Neutrophil (primary cell): ENCODE measurements around the gene UPK3B.
"Not testable (repeated sequence)": the region's sequence is repeated elsewhere in the genome, so short reads cannot be mapped to it uniquely, and the experiment has no call there.

ENCODE experiments used
- H3K27ac ChIP-seq: fragments of 200-600 bp; sonication (generic); 2 replicates; pipeline ENCODE4 v1.5.1; 2016; ENCODE audit warnings: mild to moderate bottlenecking, moderate library complexity
- H3K27me3 ChIP-seq: fragments of 200-600 bp; sonication (generic); 2 replicates; pipeline ENCODE4 v1.6.0; 2016; ENCODE audit warnings: mild to moderate bottlenecking
- H3K36me3 ChIP-seq: fragments of 200-600 bp; sonication (generic); 2 replicates; pipeline ENCODE4 v1.5.1; 2017
- H3K4me1 ChIP-seq, 2 experiments: fragments of 200-600 bp in 1 of 2; sonication (generic) in 1 of 2; 1 replicate in 1 of 2; 2 replicates in 1 of 2; pipeline versions ENCODE4 v1.5.1 to v1.6.1; 2013 to 2016; ENCODE audit warnings: low read depth in 1 of 2, low read length in 1 of 2, mild to moderate bottlenecking in 1 of 2, moderate library complexity in 1 of 2; ENCODE audit not compliant: control insufficient read depth in 1 of 2, insufficient read depth in 1 of 2
- H3K4me3 ChIP-seq, 2 experiments: fragments of 200-600 bp in 1 of 2; sonication (generic) in 1 of 2; 1 replicate in 1 of 2; 2 replicates in 1 of 2; pipeline ENCODE4 v1.5.1; 2013 to 2016; ENCODE audit warnings: low read depth in 1 of 2, low read length in 1 of 2, mild to moderate bottlenecking in 1 of 2, moderate library complexity in 1 of 2
- H3K9me3 ChIP-seq: fragments of 200-600 bp; sonication (generic); 2 replicates; pipeline ENCODE4 v1.5.1; 2016

Gene UPK3B

GRCh38 chr7:76561342-76561741 is 51.0 kb downstream of the UPK3B start:
- not testable (repeated sequence) for H3K27ac ChIP-seq, H3K27me3 ChIP-seq, H3K4me1 ChIP-seq, H3K9me3 ChIP-seq, H3K4me3 ChIP-seq, H3K36me3 ChIP-seq

DNA sequence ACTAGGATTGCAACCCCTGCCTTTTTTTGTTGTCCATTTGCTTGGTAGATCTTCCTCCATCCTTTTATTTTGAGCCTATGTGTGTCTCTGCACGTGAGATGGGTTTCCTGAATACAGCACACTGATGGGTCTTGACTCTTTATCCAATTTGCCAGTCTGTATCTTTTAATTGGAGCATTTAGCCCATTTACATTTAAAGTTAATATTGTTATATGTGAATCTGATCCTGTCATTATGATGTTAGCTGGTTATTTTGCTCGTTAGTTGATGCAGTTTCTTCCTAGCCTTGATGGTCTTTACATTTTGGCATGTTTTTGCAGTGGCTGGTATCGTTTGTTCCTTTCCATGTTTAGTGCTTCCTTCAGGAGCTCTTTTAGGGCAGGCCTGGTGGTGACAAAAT is 54.6 kb downstream of the UPK3B start:
- H3K9me3 ChIP-seq, H3K27ac ChIP-seq, H3K27me3 ChIP-seq, H3K4me3 ChIP-seq, H3K36me3 ChIP-seq, H3K4me1 ChIP-seq: not testable (repeated sequence)
